ENCODE results near the gene CPEB4. TPM values are rescaled to one million over a fixed set of nuclear protein-coding genes. Genes with fewer than 3 reads are reported as not detected.

The CPEB4 gene
- total RNA-seq, 1 donor from 2014 or later: 37.4 TPM

DNA sequence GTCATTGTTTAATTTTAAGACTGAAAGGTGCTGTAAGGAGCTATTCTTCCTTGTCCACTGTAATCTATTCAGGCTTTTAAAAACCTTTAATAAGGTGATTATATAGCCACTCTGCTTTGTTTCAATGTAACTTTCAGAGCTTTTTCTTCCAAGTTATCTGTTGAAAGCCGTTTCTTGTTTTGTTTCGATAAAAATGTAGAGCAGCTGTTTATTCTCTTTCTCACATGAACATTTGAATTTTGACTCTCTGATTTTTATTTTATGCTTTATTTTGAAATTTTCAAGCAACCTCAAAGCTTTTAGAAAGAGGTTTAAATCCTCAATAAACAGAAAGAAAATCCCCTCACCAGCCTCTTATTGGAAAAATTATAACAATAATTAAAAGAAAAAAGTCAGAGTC lies 47.2 kb downstream of the CPEB4 start:
- no peak for DNase-seq (ENCODE audit: low spot score in 2 of 2)
- no peaks in the 10 kb centered on the region for H3K9me3 ChIP-seq
- H3K4me1 ChIP-seq: no peaks in the 10 kb centered on the region
- H3K27ac ChIP-seq: no peak overlapping the region
- H3K4me3 ChIP-seq: no peak overlapping the region
- H3K27me3 ChIP-seq: no peaks in the 10 kb centered on the region
- intact Hi-C loops (cut with DNase I): no loop called here
- no peaks in the 10 kb centered on the region for H3K36me3 ChIP-seq
- no peak for TF ChIP-seq CTCF (IDR thresholded peaks at IDR 0.05)

GRCh38 chr5:173940269-173940668 lies 52.1 kb downstream of the CPEB4 start:
- H3K27ac ChIP-seq: no peak overlapping the region
- H3K27me3 ChIP-seq: no peaks in the 10 kb centered on the region
- no peaks in the 10 kb centered on the region for H3K9me3 ChIP-seq
- no peak for DNase-seq (ENCODE audit: low spot score in 2 of 2)
- H3K36me3 ChIP-seq: peaks cover 5 to 6% of the 10 kb centered on the region in 2 donors
- H3K4me1 ChIP-seq: peaks cover 2% of the 10 kb centered on the region in 2 donors
- intact Hi-C loops (cut with DNase I): no loop called here
- no peak overlapping the region for H3K4me3 ChIP-seq
- TF ChIP-seq CTCF (IDR thresholded peaks at IDR 0.05): no peak

GRCh38 chr5:173941102-173941501 lies 53.0 kb downstream of the CPEB4 start:
- TF ChIP-seq CTCF (IDR thresholded peaks at IDR 0.05): no peak
- H3K4me3 ChIP-seq: no peak overlapping the region
- H3K27me3 ChIP-seq: no peaks in the 10 kb centered on the region
- DNase-seq (ENCODE audit: low spot score in 2 of 2): no peak
- H3K4me1 ChIP-seq: peaks cover 2% of the 10 kb centered on the region in 2 donors
- H3K27ac ChIP-seq: no peak overlapping the region
- H3K36me3 ChIP-seq: peaks cover 11 to 14% of the 10 kb centered on the region in 2 donors
- H3K9me3 ChIP-seq: no peaks in the 10 kb centered on the region
- intact Hi-C loops (cut with DNase I): no loop called here

- TF ChIP-seq CTCF (IDR thresholded peaks at IDR 0.05): no peak
- no peak overlapping the region for H3K27ac ChIP-seq
- peaks cover 2% of the 10 kb centered on the region in 2 donors for H3K4me1 ChIP-seq
- intact Hi-C loops (cut with DNase I): no loop called here
- no peaks in the 10 kb centered on the region for H3K27me3 ChIP-seq
- no peaks in the 10 kb centered on the region for H3K9me3 ChIP-seq
- DNase-seq (ENCODE audit: low spot score in 2 of 2): no peak
- peaks cover 19 to 22% of the 10 kb centered on the region in 2 donors for H3K36me3 ChIP-seq
- H3K4me3 ChIP-seq: no peak overlapping the region
Observed at GRCh38 chr5:173941758-173942401, 53.7 kb downstream of the CPEB4 start.

GRCh38 chr5:173944511-173944910 lies 56.4 kb downstream of the CPEB4 start:
- peaks cover 2% of the 10 kb centered on the region in 2 donors for H3K4me1 ChIP-seq
- no peaks in the 10 kb centered on the region for H3K9me3 ChIP-seq
- H3K27me3 ChIP-seq: no peaks in the 10 kb centered on the region
- TF ChIP-seq CTCF (IDR thresholded peaks at IDR 0.05): no peak
- H3K27ac ChIP-seq: no peak overlapping the region
- intact Hi-C loops (cut with DNase I): no loop called here
- DNase-seq (ENCODE audit: low spot score in 2 of 2): no peak
- H3K36me3 ChIP-seq: peaks cover 31 to 38% of the 10 kb centered on the region in 2 donors
- H3K4me3 ChIP-seq: no peak overlapping the region

- DNase-seq (ENCODE audit: low spot score in 2 of 2): no peak
- intact Hi-C loops (cut with DNase I): no loop called here
- H3K36me3 ChIP-seq: peaks cover 36 to 45% of the 10 kb centered on the region in 2 donors
- H3K4me1 ChIP-seq: peaks cover 2% of the 10 kb centered on the region in 2 donors
- no peak overlapping the region for H3K27ac ChIP-seq
- H3K9me3 ChIP-seq: no peaks in the 10 kb centered on the region
- H3K4me3 ChIP-seq: no peak overlapping the region
- no peak for TF ChIP-seq CTCF (IDR thresholded peaks at IDR 0.05)
- no peaks in the 10 kb centered on the region for H3K27me3 ChIP-seq
Observed at GRCh38 chr5:173945160-173945559, 57.0 kb downstream of the CPEB4 start.

Measured in ascending aorta (tissue), 2 donors.